Loucy (cell line): ENCODE data around the gene BAIAP3.

Experiments used
- H2AFZ ChIP-seq: fragments of 200-600 bp; sonication (generic); 2 replicates; pipeline ENCODE4 v1.6.0; 2016; ENCODE audit warnings: antibody characterized with exemption, mild to moderate bottlenecking, low read length, moderate library complexity
- H3F3A ChIP-seq: fragments of 200-600 bp; 2 replicates; pipeline ENCODE4 v1.6.0; 2016; ENCODE audit warnings: antibody characterized with exemption, low read depth, mild to moderate bottlenecking
- H3K27me3 ChIP-seq: fragments of 200-600 bp; sonication (generic); 2 replicates; pipeline ENCODE4 v1.6.1; 2014; ENCODE audit warnings: low read length, mild to moderate bottlenecking; ENCODE audit not compliant: insufficient read depth, poor library complexity, severe bottlenecking
- H3K36me3 ChIP-seq: fragments of 200-600 bp; sonication (generic); 2 replicates; pipeline ENCODE4 v1.6.1; 2016; ENCODE audit warnings: low read length; ENCODE audit not compliant: insufficient read depth
- H3K4me1 ChIP-seq: fragments of 200-600 bp; sonication (generic); 2 replicates; pipeline ENCODE4 v1.5.1; 2014; ENCODE audit warnings: low read length, mild to moderate bottlenecking; ENCODE audit not compliant: insufficient read depth, poor library complexity, severe bottlenecking
- H3K4me2 ChIP-seq: fragments of 200-600 bp; sonication (generic); 2 replicates; pipeline ENCODE4 v1.6.0; 2014; ENCODE audit warnings: antibody characterized with exemption, low read length, low read depth, mild to moderate bottlenecking; ENCODE audit not compliant: poor library complexity, severe bottlenecking
- H3K4me3 ChIP-seq: fragments of 200-600 bp; sonication (generic); 2 replicates; pipeline ENCODE4 v1.5.1; 2014; ENCODE audit warnings: low read length, mild to moderate bottlenecking, mixed read lengths; ENCODE audit not compliant: poor library complexity, severe bottlenecking
- H3K79me2 ChIP-seq: fragments of 200-600 bp; sonication (generic); 2 replicates; pipeline ENCODE4 v1.6.1; 2014; ENCODE audit warnings: low read length; ENCODE audit not compliant: insufficient read depth
- H3K9ac ChIP-seq: fragments of 200-600 bp; sonication (generic); 2 replicates; pipeline ENCODE4 v1.6.0; 2014; ENCODE audit warnings: mild to moderate bottlenecking, low read depth, low read length, moderate library complexity; ENCODE audit not compliant: poor library complexity, severe bottlenecking
- H3K9me2 ChIP-seq: fragments of 200-600 bp; sonication (generic); replicated peaks from 2 replicates; pipeline ENCODE4 v1.6.1; 2016; ENCODE audit warnings: low read depth, low read length, mixed read lengths
- H3K9me3 ChIP-seq: fragments of 200-600 bp; sonication (generic); 2 replicates; pipeline ENCODE4 v1.6.1; 2014; ENCODE audit warnings: mild to moderate bottlenecking, antibody characterized with exemption, low read length, low read depth; ENCODE audit not compliant: insufficient read depth
- H4K20me1 ChIP-seq: fragments of 200-600 bp; sonication (generic); 2 replicates; pipeline ENCODE4 v1.6.0; 2014; ENCODE audit warnings: antibody characterized with exemption, low read length, mild to moderate bottlenecking; ENCODE audit not compliant: insufficient read depth, poor library complexity, severe bottlenecking
- CTCF ChIP-seq: fragments of 200-600 bp; sonication (generic); conservative IDR thresholded peaks from 2 replicates; pipeline ENCODE4 v1.5.1; 2014; ENCODE audit warnings: mild to moderate bottlenecking, antibody characterized with exemption, low read length
- EZH2phosphoT487 ChIP-seq: fragments of 200-600 bp; IDR thresholded peaks from 2 replicates; pipeline ENCODE4 v1.6.1; 2018; ENCODE audit warnings: antibody characterized with exemption, mild to moderate bottlenecking, moderate library complexity, borderline replicate concordance

BAIAP3 gene

GRCh38 chr16:1344499-1344898, 11.1 kb downstream of the BAIAP3 start:
- H3K9ac ChIP-seq, result no peak overlapping the region
- no peak overlapping the region for H3K4me3 ChIP-seq
- no peak overlapping the region for H2AFZ ChIP-seq
- TF ChIP-seq EZH2phosphoT487 (no peak), CTCF (no peak)
- H3K27me3 ChIP-seq, result no peaks in the 10 kb centered on the region
- H3K36me3 ChIP-seq, result no peaks in the 10 kb centered on the region
- H3F3A ChIP-seq, result no peaks in the 10 kb centered on the region
- H3K4me1 ChIP-seq, result peaks cover 4% of the 10 kb centered on the region
- no peaks in the 10 kb centered on the region for H4K20me1 ChIP-seq
- no peak overlapping the region for H3K4me2 ChIP-seq
- no peaks in the 10 kb centered on the region for H3K9me2 ChIP-seq
- H3K9me3 ChIP-seq, result no peaks in the 10 kb centered on the region
- no peaks in the 10 kb centered on the region for H3K79me2 ChIP-seq

DNA sequence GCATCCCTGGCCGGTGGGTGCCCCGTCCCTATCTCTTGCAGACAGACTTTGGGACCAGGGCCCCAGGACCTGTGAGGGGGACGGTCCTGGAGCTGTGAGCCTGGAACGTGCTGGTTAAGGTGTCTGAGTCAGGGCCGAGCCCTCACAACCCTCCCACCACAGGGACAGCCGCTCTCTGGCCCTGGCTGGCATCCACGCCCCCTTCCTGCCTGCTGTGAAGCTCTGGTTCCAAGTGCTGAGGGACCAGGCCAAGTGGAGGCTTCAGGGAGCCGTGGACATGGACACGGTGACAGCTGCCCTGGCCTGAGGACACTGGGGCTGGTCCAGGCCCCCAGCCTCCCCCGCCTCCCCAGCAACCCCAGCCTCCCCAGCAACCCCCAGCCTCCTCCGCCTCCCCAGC, 11.6 kb downstream of the BAIAP3 start:
- Histone ChIP-seq H3F3A (no peaks in the 10 kb centered on the region), H3K4me1 (peaks cover 4% of the 10 kb centered on the region), H3K79me2 (no peaks in the 10 kb centered on the region), H3K4me3 (no peak overlapping the region), H3K9me2 (no peaks in the 10 kb centered on the region), H4K20me1 (no peaks in the 10 kb centered on the region), H3K4me2 (no peak overlapping the region), H2AFZ (no peak overlapping the region), H3K36me3 (no peaks in the 10 kb centered on the region), H3K9me3 (no peaks in the 10 kb centered on the region), H3K27me3 (no peaks in the 10 kb centered on the region), H3K9ac (no peak overlapping the region)
- no peak for TF ChIP-seq CTCF
- TF ChIP-seq EZH2phosphoT487, result no peak

DNA sequence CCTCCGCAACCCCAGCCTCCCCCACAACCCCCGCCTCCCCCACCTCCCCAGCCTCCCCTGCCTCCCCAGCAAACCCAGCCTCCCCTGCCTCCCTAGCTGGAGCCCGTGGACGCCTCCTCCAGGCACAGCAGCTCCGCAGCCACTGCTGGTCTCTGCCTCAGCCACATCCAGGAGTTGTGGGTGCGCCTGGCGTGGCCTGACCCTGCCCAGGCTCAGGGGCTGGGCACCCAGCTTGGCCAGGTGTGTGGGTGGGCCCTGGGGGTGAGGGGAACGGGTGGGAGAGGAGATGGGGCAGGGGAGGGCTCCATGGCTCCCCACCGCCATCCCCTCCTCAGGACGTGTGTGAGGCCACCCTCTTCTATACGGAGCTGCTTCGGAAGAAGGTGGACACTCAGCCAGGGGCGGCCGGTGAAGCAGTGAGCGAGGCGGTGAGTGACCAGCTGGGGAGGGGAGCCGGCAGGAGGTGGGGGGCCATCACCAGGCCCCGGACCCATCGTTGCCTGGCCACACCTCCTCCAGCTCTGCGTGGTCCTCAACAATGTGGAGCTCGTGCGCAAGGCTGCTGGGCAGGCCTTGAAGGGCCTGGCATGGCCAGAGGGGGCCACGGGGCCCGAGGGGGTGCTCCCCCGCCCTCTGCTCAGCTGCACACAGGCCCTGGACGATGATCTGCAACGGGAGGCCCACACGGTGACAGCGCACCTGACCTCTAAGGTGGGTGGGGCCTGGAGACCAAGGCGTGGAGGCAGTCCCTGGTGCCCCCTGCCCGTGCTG, 12.4 kb downstream of the BAIAP3 start:
- Histone ChIP-seq H2AFZ (no peak overlapping the region), H4K20me1 (no peaks in the 10 kb centered on the region), H3K36me3 (no peaks in the 10 kb centered on the region), H3K9me3 (no peaks in the 10 kb centered on the region), H3K27me3 (no peaks in the 10 kb centered on the region), H3K79me2 (peaks cover 4% of the 10 kb centered on the region; the same call in 1 of the 2 replicates), H3K4me2 (no peak overlapping the region), H3F3A (no peaks in the 10 kb centered on the region), H3K9me2 (no peaks in the 10 kb centered on the region), H3K9ac (no peak overlapping the region), H3K4me1 (peaks cover 4% of the 10 kb centered on the region), H3K4me3 (no peak overlapping the region)
- TF ChIP-seq EZH2phosphoT487 (no peak), CTCF (no peak)
